ENCODE results near the gene WFIKKN1.

- TF ChIP-seq CTCF (conservative IDR thresholded peaks at IDR 0.05; ENCODE audit: low read length) (no peak), EZH2phosphoT487 (IDR thresholded peaks at IDR 0.05; ENCODE audit: borderline replicate concordance, low read depth, low read length) (no peak)
Measured at GRCh38 chr16:683396-684070, 52.7 kb downstream of the WFIKKN1 start.
